Caco-2 (cell line): ENCODE results near the gene KLF13. TPM values are rescaled to one million over a fixed set of nuclear protein-coding genes. Genes with fewer than 3 reads are reported as not detected.
A peak's percentile ranks its signal among the peaks of the same experiment; 100 is the strongest.

Experiments used
- BruUV-seq: library from RNA; stranded (reverse); fragments of 400-500 nt; replicated peaks from 2 replicates; lab custom pipeline; 2021; lab: Mats Ljungman, UMichigan
- CTCF ChIA-PET: fragments of 300-600 bp; sonication (Branson Sonifier 250); formaldehyde crosslinking; loops from one replicate; lab custom pipeline; 2022; ENCODE audit warnings: antibody characterized with exemption; lab: Charles Lee
- POLR2A ChIA-PET: fragments of 300-600 bp; sonication (Branson Sonifier 250); formaldehyde crosslinking; loops from one replicate; lab custom pipeline; 2022; ENCODE audit warnings: antibody characterized with exemption; lab: Charles Lee
- DNase-seq, 2 experiments: peaks; one replicate each; pipeline versions ENCODE4 v3.0.0 to v3.0.0-alpha.2; 2020 to 2022
- H3K27me3 ChIP-seq: replicated peaks from 2 replicates; pipeline ENCODE4 v1.6.0; 2011; ENCODE audit warnings: low read length; ENCODE audit not compliant: control insufficient read depth, insufficient read depth
- H3K36me3 ChIP-seq: 2 replicates; pipeline ENCODE4 v1.5.1; 2011; ENCODE audit warnings: low read length; ENCODE audit not compliant: control insufficient read depth, insufficient read depth
- H3K4me1 ChIP-seq: fragments of 250-450 bp; sonication (Bioruptor Pico); 2 replicates; pipeline ENCODE4 v1.5.1; 2020; ENCODE audit warnings: mild to moderate bottlenecking
- H3K4me3 ChIP-seq: 2 replicates; pipeline ENCODE4 v1.5.1; 2011; ENCODE audit warnings: low read depth, mild to moderate bottlenecking, control low read depth, low read length
- H3K9me3 ChIP-seq: fragments of 250-450 bp; sonication (Bioruptor Pico); 2 replicates; pipeline ENCODE4 v1.5.1; 2020; ENCODE audit warnings: mild to moderate bottlenecking, moderate library complexity
- H3K27ac Mint-ChIP-seq: one replicate; pipeline ENCODE4 v1.8.0; 2022; ENCODE audit warnings: mixed read lengths; ENCODE audit not compliant: unreplicated experiment
- H3K27me3 Mint-ChIP-seq: one replicate; pipeline ENCODE4 v1.8.0; 2022; ENCODE audit warnings: mixed read lengths; ENCODE audit not compliant: insufficient read depth, unreplicated experiment
- H3K36me3 Mint-ChIP-seq: one replicate; pipeline ENCODE4 v1.8.0; 2022; ENCODE audit warnings: mild to moderate bottlenecking, mixed read lengths; ENCODE audit not compliant: insufficient read depth, unreplicated experiment
- H3K4me1 Mint-ChIP-seq: one replicate; pipeline ENCODE4 v1.8.0; 2022; ENCODE audit warnings: low read depth, mixed read lengths; ENCODE audit not compliant: unreplicated experiment
- H3K4me3 Mint-ChIP-seq: one replicate; pipeline ENCODE4 v1.8.0; 2022; ENCODE audit warnings: mild to moderate bottlenecking, moderate library complexity, mixed read lengths; ENCODE audit not compliant: unreplicated experiment
- H3K9me3 Mint-ChIP-seq: one replicate; pipeline ENCODE4 v1.8.0; 2022; ENCODE audit warnings: mixed read lengths; ENCODE audit not compliant: unreplicated experiment
- CTCF ChIP-seq, 2 experiments: fragments of 200-600 bp in 1 of 2; IDR thresholded peaks; 1 replicate in 1 of 2; 2 replicates in 1 of 2; pipeline versions ENCODE4 v1.5.1 to v1.8.0; 2011 to 2022; ENCODE audit warnings: antibody characterized with exemption in 1 of 2, control low read depth in 1 of 2, inconsistent platforms in 1 of 2, low read depth in 1 of 2, low read length in 1 of 2, mild to moderate bottlenecking in 1 of 2, moderate library complexity in 1 of 2; ENCODE audit not compliant: insufficient read depth in 1 of 2, severe bottlenecking in 1 of 2, unreplicated experiment in 1 of 2
- intact Hi-C: fragments of 100-400 bp; cut with micrococcal nuclease; formaldehyde crosslinking; loops from one replicate; pipeline ENCODE4 v1.10.0; 2022; ENCODE audit not compliant: unreplicated experiment
- total RNA-seq: library from RNA; stranded (reverse); gene quantifications from 2 replicates; pipeline ENCODE4 v1.2.3, GENCODE V29; 2022

Gene KLF13
- total RNA-seq, 1 experiment from 2014 or later: 18.8 TPM

- CTCF ChIA-PET: no interaction called here
- TF ChIP-seq CTCF (IDR thresholded peaks at IDR 0.05; ENCODE audit: insufficient read depth in 1 of 2, low read depth in 1 of 2, low read length in 1 of 2, severe bottlenecking in 1 of 2, unreplicated experiment in 1 of 2): no peak
- Histone ChIP-seq H3K9me3 (peaks cover 12% of the 10 kb centered on the region; the same call in 1 of the 2 replicates), H3K36me3 (no peaks in the 10 kb centered on the region), H3K4me1 (peaks cover 15% of the 10 kb centered on the region), H3K4me3 (no peak overlapping the region), H3K27me3 (no peaks in the 10 kb centered on the region)
- POLR2A ChIA-PET: no interaction called here
- no TSS peak for BruUV-seq
- Mint-ChIP-seq H3K27ac (no peak overlapping the region), H3K36me3 (no peaks in the 10 kb centered on the region), H3K4me1 (peaks cover 20% of the 10 kb centered on the region), H3K27me3 (peaks cover 3% of the 10 kb centered on the region), H3K9me3 (peaks cover 8% of the 10 kb centered on the region), H3K4me3 (no peak overlapping the region)
- intact Hi-C loops: no loop called here
- DNase-seq: no peak
Measured at GRCh38 chr15:31404345-31404744, 77.7 kb downstream of the KLF13 start.

- H3K4me3 Mint-ChIP-seq: no peak overlapping the region
- intact Hi-C loops: no loop called here
- BruUV-seq: no TSS peak
- peaks cover 12% of the 10 kb centered on the region; the same call in 1 of the 2 replicates for H3K9me3 ChIP-seq
- H3K9me3 Mint-ChIP-seq: peaks cover 12% of the 10 kb centered on the region
- H3K4me3 ChIP-seq: no peak overlapping the region
- H3K27me3 Mint-ChIP-seq: peaks cover 4% of the 10 kb centered on the region
- H3K27ac Mint-ChIP-seq: peak overlapping the region; percentile 15
- H3K4me1 ChIP-seq: peaks cover 15% of the 10 kb centered on the region
- peaks cover 20% of the 10 kb centered on the region for H3K4me1 Mint-ChIP-seq
- no peaks in the 10 kb centered on the region for H3K36me3 Mint-ChIP-seq
- no peaks in the 10 kb centered on the region for H3K36me3 ChIP-seq
- peak; percentile 35 to 67 for DNase-seq
- no peaks in the 10 kb centered on the region for H3K27me3 ChIP-seq
- POLR2A ChIA-PET: no interaction called here
- no peak for TF ChIP-seq CTCF (IDR thresholded peaks at IDR 0.05; ENCODE audit: insufficient read depth in 1 of 2, low read depth in 1 of 2, low read length in 1 of 2, severe bottlenecking in 1 of 2, unreplicated experiment in 1 of 2)
- CTCF ChIA-PET: no interaction called here
Measured at GRCh38 chr15:31405200-31405920, 78.7 kb downstream of the KLF13 start.

GRCh38 chr15:31407376-31407775 is 80.7 kb downstream of the KLF13 start:
- Mint-ChIP-seq H3K9me3 (peaks cover 12% of the 10 kb centered on the region), H3K27ac (no peak overlapping the region), H3K27me3 (peaks cover 4% of the 10 kb centered on the region), H3K4me1 (peaks cover 20% of the 10 kb centered on the region), H3K4me3 (no peak overlapping the region), H3K36me3 (no peaks in the 10 kb centered on the region)
- TF ChIP-seq CTCF (IDR thresholded peaks at IDR 0.05; ENCODE audit: insufficient read depth in 1 of 2, low read depth in 1 of 2, low read length in 1 of 2, severe bottlenecking in 1 of 2, unreplicated experiment in 1 of 2): no peak
- H3K4me3 ChIP-seq: no peak overlapping the region
- peaks cover 12% of the 10 kb centered on the region; the same call in 1 of the 2 replicates for H3K9me3 ChIP-seq
- ChIA-PET POLR2A (no interaction called here), CTCF (no interaction called here)
- intact Hi-C loops: no loop called here
- no TSS peak for BruUV-seq
- no peak for DNase-seq
- H3K27me3 ChIP-seq: no peaks in the 10 kb centered on the region
- peaks cover 15% of the 10 kb centered on the region for H3K4me1 ChIP-seq
- no peaks in the 10 kb centered on the region for H3K36me3 ChIP-seq
